HUDEP-2 (cell line): Measurements from ENCODE around the gene LYPD6B.
"Not testable (repeated sequence)": the region's sequence is repeated elsewhere in the genome, so short reads cannot be mapped to it uniquely, and the experiment has no call there.

Experiments
- DNase-seq, 76 experiments: peaks; one replicate each; lab custom pipeline; 2025; ENCODE audit not compliant: unreplicated experiment in 76 of 76; lab: John Stamatoyannopoulos, UW

The LYPD6B gene

DNA sequence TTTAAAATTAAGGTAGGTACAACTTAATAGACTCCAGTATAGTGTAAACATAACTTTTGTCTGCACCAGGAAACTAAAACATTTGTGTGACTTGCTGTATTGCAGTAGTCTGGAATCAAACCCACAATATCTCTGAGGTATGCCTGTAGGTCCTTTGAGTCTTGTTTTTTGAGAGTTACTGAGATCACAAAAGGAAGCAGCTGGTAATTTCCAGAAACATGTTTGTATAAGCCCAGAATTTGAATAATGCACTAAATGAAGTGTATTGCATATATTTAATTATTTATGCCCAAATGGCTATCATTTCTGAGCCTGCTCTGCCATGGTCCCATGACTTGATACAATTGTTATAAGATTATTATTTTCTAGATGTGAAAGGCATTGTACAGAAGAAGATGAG is 148.6 kb downstream of the LYPD6B start:
- no peak for DNase-seq

DNA sequence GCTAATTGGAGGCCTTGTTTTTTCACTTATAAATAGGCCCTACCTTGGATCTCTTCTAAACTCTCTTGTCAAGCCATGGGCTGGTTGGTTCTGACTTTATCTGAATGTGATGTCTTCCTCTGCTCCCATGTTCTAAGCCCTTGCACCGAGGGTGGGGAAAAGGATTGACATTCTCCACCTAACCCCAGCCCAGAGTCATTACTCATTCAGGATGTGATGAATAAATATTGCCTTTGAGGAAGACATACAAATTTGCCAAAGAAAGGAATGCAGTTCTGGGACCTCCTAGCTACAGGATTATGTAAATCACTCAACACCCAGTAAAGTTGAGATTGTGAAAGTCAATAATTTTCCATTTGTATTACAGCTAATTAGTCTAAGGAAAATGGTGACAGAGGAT is 149.8 kb downstream of the LYPD6B start:
- no peak for DNase-seq

DNA sequence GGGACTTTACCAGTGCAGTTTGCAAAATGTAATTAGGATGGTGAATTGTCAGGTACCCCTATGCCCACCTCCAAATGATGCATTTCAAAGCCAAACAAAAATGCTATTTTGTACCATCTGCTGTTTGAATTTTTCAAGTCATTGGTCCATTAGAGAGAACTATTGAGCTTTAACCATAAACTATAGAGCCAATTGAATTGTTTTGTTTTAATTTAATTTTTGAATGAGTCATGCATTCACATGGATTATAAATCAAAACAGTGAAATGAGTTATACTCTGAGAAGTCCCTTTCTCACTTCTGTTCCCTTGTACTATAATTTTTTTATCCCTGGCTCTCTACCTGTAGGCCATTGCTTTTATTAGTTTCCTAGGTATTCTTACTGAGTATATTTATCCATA is 151.3 kb downstream of the LYPD6B start:
- no peak for DNase-seq

DNA sequence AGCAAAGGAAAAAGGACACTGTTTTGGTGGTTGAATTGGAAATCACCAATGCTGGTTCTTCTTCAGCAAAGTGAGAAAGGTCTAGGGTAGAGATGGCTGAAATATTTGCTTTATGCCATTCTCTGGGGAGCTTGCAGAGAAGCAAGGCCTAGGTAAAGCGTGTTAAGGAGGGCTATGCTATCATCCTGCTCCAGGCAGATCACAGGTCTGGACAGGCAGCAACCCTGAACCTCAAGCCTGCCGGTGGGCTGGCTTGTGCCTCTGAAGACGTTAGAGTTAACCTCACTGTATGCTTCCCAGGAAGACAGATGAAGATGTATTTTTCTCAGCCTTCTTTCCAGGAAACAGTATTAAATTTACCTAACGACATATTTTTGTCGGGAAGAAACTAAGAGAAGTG is 153.4 kb downstream of the LYPD6B start:
- no peak for DNase-seq

DNA sequence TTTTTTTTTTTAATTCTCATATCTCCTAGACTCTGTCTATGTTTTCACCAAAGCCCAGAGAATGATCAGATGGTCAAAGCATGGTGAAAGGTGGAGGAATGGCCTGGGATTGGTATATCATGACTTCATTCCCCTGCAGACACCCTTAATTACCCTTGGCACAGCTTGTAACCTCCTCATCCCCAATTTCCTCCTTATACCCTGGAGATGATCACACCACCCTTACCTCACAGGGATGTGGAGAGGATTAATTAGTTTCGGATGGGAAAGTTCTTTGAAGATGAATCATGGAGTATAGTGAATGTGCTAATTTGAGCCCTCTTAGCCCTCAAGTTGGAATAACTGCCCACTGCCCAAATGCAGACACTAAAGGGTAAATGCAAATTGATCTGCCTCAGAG is 153.9 kb downstream of the LYPD6B start:
- no peak for DNase-seq

DNA sequence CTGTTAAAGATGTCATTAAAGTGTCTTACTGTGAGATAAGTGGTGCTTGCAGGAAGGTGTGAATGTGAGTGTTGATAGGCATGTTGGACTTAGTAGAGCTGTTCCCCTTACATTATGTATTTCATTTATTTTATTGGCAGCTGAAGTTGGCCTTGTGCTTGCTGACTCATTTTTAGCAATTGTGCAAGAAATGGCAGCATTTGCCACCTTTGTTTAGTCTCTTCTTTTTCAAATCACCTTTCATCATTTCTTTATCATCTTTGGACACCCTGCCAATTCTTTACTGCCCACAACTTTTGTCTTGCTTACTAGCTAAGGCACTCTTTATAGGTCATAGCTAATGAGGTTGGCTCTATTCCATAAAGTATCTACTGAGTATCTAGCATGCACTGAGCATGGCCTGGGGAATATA is 161.6 kb downstream of the LYPD6B start:
- DNase-seq = no peak

DNA sequence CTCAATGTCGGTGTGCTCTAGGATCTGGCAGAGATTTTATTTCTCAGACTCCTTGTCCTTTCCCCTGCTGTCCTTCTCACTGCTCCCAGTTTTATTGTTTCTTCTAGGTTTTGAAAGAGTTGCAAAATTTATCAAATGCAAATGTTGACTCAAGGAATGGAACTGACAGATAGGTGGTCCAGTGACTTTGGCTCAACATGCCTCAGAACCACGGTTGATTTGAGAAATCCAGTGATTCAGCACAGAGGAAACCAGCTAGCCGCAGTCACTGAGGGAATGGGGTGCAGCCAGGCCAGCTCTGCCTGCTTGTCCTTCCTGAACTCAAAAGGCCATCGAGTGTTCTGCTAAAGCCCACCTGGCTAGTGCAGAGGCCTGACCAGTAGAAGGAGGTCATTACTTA is 166.2 kb downstream of the LYPD6B start:
- DNase-seq = no peak

DNA sequence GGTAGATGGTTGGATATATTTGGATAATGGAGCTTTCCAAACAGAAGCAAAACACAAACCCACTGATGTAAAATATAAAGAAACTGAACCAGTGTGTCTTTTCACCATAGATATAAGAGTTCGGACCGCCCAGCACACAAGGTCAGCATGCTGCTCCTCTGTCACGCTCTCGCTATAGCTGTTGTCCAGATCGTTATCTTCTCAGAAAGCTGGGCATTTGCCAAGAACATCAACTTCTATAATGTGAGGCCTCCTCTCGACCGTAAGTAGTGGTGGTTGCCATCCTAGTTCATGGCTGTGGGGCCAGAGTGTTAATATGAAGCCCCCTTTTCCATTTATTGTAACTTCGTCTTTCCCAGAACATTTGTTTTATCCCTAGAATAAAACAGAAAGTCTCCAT is 166.6 kb downstream of the LYPD6B start:
- DNase-seq = peak in 10 of 76 experiments; percentile 1 to 29 (median 4)

DNA sequence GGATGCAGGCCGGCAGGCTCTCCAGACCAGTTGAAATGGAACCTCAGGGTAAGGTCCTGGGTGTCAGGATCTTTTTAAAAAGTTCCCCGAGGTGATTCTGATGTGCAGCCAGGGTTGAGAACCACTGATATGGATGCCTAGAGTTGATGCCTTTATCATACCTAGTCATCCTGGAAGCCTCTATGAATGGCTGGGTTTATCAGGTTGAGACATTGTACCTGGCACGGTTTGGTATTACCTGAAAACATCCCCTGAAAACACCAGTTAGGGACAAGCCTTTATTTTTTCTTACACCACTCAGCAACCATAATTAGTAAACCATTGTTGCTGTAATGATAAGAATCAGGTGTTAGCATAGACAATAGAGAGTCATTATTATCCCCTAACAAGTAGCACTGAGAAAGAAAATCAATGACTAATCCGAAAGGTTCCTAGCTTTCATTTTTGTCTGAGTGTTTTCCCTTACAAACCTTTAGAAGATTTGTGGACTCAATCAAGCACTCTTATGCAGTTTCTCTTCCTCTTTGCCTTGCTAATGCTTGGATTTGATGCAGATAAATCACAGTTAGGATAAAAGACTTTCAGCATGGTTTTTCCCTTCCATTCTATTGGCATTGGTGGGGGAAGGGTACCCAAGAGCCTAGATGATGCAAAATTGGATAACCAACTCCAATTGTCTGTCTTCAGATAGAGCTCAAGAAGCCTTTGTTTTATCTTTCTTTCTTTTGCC is 175.4 kb downstream of the LYPD6B start:
- no peak for DNase-seq

DNA sequence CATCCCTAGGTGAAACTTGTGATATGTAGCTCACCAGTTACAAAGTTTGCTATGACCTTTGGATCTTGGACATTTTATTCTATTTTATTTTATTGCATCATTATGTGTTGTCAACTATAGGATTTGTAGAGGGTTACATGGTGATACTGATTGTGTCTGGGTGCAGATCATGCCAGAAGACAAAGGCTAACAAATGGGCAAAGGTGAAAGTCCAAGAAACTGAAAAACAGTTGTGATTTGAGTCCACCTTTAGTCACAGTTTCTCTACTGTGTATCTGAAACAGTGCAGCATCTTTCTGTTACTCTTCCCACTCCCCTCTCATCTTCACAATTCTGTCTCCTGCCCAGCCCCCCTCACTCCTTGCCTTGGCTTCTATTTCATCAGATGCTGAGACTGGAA is 180.0 kb downstream of the LYPD6B start:
- no peak for DNase-seq

DNA sequence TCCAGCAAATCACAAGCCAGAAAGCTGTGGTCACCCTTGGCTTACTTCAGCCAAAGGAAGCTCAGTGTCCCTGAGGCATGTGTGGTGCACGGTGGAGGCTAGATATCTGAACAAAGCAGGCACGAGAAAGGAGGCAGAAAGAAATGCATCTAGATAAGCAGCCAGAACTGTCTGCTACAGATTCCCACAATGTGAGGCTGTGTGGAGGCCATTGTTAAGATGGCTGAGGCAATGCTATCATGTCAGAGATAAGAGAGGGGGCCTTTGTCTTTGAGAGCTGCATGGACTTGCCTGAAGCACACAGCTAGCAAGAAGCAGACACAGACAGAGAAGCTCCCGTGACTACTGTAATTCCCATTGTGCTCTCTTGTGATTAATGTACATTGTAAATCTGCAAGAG is 181.4 kb downstream of the LYPD6B start:
- peak in 60 of 76 experiments; percentile 1 to 79 (median 32) for DNase-seq

DNA sequence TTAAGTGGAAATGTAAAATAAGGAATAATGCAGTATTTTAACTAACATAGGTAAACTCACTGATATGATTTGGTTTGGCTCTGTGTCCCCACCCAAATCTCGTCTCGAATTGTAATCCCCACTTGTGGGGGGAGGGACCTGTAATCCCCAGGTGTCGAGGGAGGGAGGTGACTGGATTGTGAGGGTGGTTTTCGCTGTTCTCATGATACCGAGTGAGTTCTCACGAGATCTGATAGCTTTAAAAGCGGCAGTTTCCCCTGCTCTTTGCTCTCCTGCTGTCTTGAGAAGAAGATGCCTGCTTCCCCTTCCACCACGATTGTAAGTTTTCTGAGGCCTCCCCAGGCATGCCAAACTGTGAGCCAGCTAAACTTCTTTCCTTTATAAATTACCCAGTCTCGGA is 182.5 kb downstream of the LYPD6B start:
- no peak for DNase-seq

DNA sequence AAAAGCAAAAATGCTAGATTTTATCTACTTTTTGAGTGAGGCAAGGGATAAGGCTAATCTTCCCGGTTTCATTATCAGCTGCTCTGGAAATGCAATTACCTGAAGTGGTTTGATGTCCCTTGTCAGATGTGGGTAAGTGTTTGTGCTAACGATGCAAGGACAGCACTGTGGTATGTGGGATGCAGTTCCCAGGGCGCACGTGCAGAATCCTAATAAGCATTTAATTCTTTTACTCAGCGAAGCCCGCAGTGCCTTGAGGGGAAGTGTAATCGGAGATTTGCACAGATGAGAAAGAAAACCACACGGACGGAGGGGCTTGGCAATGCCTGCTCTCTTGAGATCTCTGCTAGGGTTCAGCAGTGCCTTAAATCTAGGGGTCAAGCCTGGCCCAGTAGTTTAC is 183.4 kb downstream of the LYPD6B start:
- DNase-seq = no peak

DNA sequence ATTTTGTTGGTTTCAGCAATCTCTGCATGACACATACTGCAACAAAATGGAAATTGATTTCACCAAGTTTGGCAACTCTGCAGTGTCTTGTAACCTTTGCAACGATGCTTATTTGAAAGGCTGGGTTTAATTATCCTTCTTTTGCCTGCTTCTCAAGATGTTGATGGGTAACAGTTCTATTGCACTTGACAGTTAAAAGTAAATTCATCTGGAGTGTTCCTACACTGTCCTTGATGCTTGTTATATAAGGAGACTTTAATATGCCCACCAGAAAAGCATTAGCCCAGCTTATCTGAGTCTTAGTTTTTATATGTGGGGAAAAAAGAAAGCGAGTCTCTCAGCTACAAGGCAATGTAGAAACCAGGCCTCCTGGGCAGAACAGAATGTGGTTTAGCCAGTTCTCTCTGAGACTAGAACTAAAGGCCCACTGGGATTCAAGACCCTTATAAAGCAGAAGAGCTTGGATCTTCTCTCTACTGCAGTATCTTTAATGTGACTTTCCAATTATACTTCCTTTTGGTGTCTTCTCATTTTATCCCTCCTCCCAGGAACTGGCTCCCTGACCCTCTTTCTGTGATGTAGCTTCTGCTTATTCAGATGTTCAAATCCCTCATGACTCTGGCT is 185.1 kb downstream of the LYPD6B start:
- DNase-seq = no peak

DNA sequence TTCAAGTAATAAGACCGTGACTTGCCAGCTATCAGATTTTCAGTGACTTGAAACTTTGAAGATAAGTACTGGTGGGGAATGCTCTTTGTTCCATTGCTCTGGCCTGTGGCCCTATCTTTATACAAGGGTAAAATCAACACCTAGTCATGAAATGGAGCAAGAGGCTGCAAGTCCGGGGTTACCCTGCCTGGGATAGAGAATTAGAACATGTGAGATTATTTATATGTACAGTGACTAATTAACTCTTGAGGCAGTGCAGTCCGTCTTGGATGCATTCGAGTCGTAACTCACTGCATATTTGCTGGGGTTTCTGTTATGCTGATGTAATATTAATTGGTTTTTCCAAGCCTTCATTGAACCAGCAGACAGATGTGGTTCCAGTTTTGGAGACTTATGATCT is 186.0 kb downstream of the LYPD6B start:
- DNase-seq = no peak

DNA sequence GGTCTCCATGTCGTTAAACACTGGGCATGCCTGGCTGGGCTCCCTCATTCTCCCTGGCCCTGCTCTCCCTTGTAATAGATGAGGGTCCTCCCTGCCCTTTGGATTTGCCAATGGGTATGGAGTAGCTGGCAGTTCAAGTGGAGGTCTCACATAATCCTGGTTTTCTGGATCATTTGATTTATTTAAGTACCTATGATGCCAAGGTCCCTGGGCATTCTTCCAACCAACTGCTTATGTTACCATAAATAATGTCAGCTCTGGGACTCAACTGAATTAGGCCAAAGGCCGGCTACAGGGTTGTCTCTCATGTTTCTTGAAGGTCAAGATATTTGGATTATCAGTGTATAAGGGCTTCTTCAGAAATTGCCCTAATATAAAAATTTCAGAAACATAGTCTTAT is 186.9 kb downstream of the LYPD6B start:
- DNase-seq = no peak

DNA sequence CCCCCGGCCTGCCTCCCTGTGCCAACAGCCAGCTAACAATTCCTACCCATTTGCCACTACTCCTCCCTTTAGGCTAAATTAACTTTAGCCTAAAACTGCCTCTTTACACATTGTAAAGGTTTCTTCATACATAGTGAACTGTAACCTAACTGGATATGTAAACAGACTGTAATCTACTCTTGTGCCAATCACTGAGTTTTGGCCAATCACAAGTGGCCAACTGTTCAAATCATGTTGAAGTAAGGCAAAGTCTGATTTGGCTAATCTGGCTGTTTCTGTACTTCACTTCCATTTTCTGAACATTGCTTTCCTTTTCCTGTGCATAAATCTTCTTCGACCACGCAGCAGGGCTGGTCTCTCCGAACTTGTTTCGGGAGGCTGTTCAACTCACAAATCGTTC is 188.3 kb downstream of the LYPD6B start:
- no peak for DNase-seq

DNA sequence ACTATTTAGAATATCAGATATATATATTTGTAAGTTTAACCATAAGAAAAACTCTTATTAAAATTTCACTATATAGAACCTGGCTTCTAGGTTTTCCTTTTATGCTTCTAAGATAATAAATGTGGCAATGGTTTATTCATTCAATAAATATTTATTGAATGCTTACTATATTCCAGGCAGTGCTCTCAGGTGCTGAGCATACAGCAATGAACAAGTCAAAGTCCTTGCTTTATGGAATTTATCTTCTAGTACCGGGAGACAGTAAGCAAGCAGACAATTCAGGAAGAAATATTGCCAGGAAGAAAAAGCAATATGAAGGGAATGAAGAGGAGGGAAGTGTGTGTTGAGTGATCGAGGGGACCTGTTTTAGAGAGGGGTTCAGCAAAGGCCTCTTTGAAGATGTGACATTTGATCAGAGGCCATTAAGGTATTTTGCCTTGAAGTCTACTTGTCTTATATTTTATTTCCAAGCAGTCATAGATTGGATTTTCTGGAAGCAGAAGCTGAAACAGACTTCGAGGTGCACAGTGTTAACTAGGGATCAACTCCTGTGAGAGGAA is 197.4 kb downstream of the LYPD6B start:
- DNase-seq = no peak

DNA sequence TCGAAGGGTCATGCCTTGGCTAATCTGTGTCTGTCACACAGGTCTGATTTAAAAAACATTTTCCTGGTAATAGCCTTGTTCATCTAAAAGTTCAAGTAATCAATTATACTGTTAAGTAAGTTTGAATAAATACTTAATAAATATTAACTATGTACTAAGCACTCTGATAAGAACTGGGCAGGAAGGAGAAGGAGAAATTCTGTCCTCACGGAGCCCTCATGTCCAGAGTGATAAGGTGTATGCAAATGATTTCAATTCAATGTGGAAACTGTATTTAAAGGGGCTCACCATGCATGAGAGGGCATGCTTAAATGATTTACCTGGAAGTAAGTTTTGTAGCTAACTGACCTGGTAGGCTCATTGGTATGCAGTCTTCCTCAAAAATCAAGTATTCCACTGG is 197.9 kb downstream of the LYPD6B start:
- no peak for DNase-seq

DNA sequence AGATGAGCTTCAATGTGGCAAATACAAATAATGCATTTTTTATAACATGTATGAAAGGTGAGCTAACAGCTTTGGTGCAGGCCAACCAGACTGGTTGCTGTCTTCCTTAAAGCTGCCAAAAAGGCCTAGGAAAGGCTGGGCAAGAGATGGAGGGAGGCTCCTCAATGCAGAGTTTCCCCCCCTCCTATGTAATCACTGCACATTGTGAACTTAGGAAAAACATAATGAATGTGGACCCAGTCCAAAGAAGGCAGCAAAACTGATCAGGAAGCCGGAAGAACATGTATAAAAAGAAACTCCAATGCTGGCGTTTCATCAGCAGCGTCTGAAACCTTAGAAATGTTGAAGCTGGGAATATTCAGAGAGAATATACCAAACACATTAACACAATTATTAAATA is 207.7 kb downstream of the LYPD6B start:
- no peak for DNase-seq

DNA sequence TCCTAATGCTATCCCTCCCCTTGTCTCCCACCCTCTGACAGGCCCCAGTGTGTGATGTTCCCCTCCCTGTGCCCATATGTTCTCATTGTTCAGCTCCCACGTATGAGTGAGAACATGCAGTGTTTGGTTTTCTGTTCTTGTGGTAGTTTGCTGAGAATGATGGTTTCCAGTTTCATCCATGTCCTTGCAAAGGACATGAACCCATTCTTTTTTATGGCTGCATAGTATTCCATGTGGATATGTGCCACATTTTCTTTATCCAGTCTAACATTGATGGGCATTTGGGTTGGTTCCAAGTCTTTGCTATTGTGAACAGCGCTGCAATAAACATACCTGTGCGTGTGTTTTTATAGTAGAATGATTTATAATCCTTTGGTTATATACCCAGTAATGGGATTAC is 212.9 kb downstream of the LYPD6B start:
- DNase-seq = not testable (repeated sequence)

DNA sequence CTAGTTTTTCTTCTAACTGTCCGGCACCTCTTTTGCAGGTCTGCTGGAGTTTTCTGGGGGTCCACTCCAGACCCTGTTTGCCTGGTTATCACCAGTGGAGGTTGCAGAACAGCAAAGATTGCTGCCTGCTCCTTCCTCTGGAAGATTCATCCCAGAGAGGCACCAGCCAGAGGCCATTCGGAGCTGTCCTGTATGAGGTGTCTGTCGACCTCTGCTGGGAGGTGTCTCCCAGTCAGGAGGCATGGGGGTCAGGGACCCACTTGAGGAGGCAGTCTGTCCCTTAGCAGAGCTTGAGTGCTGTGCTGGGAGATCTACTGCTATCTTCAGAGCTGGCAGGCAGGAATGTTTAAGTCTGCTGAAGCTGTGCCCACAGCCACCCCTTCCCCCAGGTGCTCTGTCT is 218.4 kb downstream of the LYPD6B start:
- not testable (repeated sequence) for DNase-seq
